MCF 10A (cell line): ENCODE data around the gene C14orf93. TPM values are rescaled to one million over a fixed set of nuclear protein-coding genes. Genes with fewer than 3 reads are reported as not detected.

Experiments
- BruUV-seq: library from RNA; stranded (reverse); fragments of 400-500 nt; replicated peaks from 2 replicates; lab custom pipeline; 2021; lab: Mats Ljungman, UMichigan
- CTCF ChIA-PET: fragments of 300-600 bp; sonication (Branson Sonifier 250); formaldehyde crosslinking; extraction: SDS; loops from one replicate; lab custom pipeline; 2021; ENCODE audit warnings: antibody characterized with exemption, inconsistent platforms; lab: Yijun Ruan, JAX
- POLR2A ChIA-PET: fragments of 300-600, 350-650 bp; sonication (Branson Sonifier 250); formaldehyde crosslinking; extraction: SDS; loops from one replicate; lab custom pipeline; 2020; ENCODE audit warnings: antibody characterized with exemption, inconsistent platforms; lab: Yijun Ruan, JAX
- DNase-seq: peaks from one replicate; pipeline ENCODE4 v3.0.0-alpha.2; 2018; ENCODE audit not compliant: unreplicated experiment
- H3K27ac Mint-ChIP-seq: one replicate; pipeline ENCODE4 v1.8.0; 2022; ENCODE audit warnings: mild to moderate bottlenecking, low read depth, mixed read lengths; ENCODE audit not compliant: unreplicated experiment
- H3K27me3 Mint-ChIP-seq: one replicate; pipeline ENCODE4 v1.8.0; 2022; ENCODE audit warnings: mixed read lengths; ENCODE audit not compliant: insufficient read depth, unreplicated experiment
- H3K36me3 Mint-ChIP-seq: one replicate; pipeline ENCODE4 v1.8.0; 2022; ENCODE audit warnings: mild to moderate bottlenecking, moderate library complexity, mixed read lengths; ENCODE audit not compliant: insufficient read depth, unreplicated experiment
- H3K4me1 Mint-ChIP-seq: one replicate; pipeline ENCODE4 v1.8.0; 2022; ENCODE audit warnings: mixed read lengths; ENCODE audit not compliant: insufficient read depth, unreplicated experiment
- H3K4me3 Mint-ChIP-seq: one replicate; pipeline ENCODE4 v1.8.0; 2022; ENCODE audit warnings: mild to moderate bottlenecking, moderate library complexity, mixed read lengths; ENCODE audit not compliant: unreplicated experiment
- H3K9me3 Mint-ChIP-seq: one replicate; pipeline ENCODE4 v1.8.0; 2022; ENCODE audit warnings: mixed read lengths; ENCODE audit not compliant: unreplicated experiment
- CTCF ChIP-seq: fragments of 200-600 bp; IDR thresholded peaks from one replicate; pipeline ENCODE4 v1.8.0; 2022; ENCODE audit warnings: antibody characterized with exemption, mild to moderate bottlenecking; ENCODE audit not compliant: unreplicated experiment
- intact Hi-C: fragments of 100-400 bp; cut with micrococcal nuclease; formaldehyde crosslinking; loops from 2 replicates; pipeline ENCODE4 v1.14.1; 2022
- total RNA-seq: library from RNA; stranded (reverse); gene quantifications from 2 replicates; pipeline ENCODE4 v1.2.3, GENCODE V29; 2022

C14orf93 gene
- total RNA-seq, 1 experiment from 2014 or later = 6.1 TPM

GRCh38 chr14:22996768-22997654 is 12.9 kb downstream of the C14orf93 start:
- Mint-ChIP-seq H3K9me3 (no peaks in the 10 kb centered on the region), H3K27me3 (no peaks in the 10 kb centered on the region), H3K36me3 (peaks cover 9% of the 10 kb centered on the region), H3K4me1 (peaks cover 16% of the 10 kb centered on the region), H3K27ac (no peak overlapping the region), H3K4me3 (no peak overlapping the region)
- ChIA-PET POLR2A (interaction anchor here (0.6 to 3.3 kb wide), 4 partner anchors 11 to 25 kb away, joined by 4 to 43 read pairs (median 6); no protein-coding TSS in a partner anchor), CTCF (interaction anchor here (1.0 to 24.6 kb wide), 8 partner anchors 8 to 66 kb away, joined by 3 to 620 read pairs (median 17); partner anchors contain the start of genes AJUBA and CDH24)
- TF ChIP-seq CTCF = no peak
- intact Hi-C loops = no loop called here
- no peak for DNase-seq
- BruUV-seq = no TSS peak

DNA sequence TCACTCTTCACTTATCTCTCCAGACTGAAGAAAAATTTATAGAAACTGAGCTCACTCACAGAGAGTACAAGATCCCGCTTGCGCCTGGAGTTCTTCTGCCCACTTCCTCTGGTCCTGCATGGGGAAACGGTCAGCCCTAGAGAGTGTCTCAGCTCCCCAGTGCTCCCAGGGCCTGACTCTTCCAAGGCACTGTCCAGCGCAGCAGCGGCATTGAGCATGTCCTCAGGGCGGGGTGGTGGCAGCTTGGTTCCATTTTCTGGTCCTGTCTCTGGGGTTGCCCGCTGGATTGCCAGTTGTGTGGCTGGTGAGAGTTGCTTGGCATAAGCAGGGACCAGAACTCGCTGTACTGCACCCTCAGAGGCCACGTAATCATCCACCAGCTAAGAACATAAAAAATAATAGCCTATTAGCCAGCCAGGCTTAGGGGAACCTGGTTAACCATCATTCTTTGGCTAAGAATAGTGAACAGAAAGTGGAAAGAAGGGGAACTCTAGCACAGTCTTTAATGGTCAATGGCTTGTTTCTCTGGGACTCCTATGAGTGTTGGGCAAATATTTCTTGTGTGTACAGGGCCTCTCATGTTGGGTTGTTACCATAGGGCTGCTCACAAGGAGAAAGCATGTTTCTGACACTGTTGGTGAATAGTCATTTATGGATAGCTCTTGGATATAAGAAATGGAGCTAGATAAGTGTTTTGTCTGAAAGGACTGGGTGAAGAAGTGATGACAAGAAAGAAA is 13.9 kb downstream of the C14orf93 start:
- peaks cover 19% of the 10 kb centered on the region for H3K36me3 Mint-ChIP-seq
- DNase-seq = no peak
- POLR2A ChIA-PET = interaction anchor here (0.6 to 3.3 kb wide), 11 partner anchors 10 to 599 kb away, joined by 3 to 43 read pairs (median 5); partner anchors contain the start of genes ACIN1, AJUBA, C14orf119 and CDH24
- no peak overlapping the region for H3K4me3 Mint-ChIP-seq
- BruUV-seq = no TSS peak
- H3K4me1 Mint-ChIP-seq = peaks cover 16% of the 10 kb centered on the region
- intact Hi-C loops = no loop called here
- CTCF ChIA-PET = interaction anchor here (0.6 to 24.6 kb wide), 15 partner anchors 9 to 405 kb away, joined by 3 to 620 read pairs (median 5); partner anchors contain the start of genes AJUBA, CDH24 and RNF212B
- TF ChIP-seq CTCF = no peak
- H3K9me3 Mint-ChIP-seq = no peaks in the 10 kb centered on the region
- H3K27me3 Mint-ChIP-seq = no peaks in the 10 kb centered on the region
- no peak overlapping the region for H3K27ac Mint-ChIP-seq

- peak; percentile 44 for TF ChIP-seq CTCF
- H3K4me3 Mint-ChIP-seq = no peak overlapping the region
- no peaks in the 10 kb centered on the region for H3K27me3 Mint-ChIP-seq
- peaks cover 16% of the 10 kb centered on the region for H3K4me1 Mint-ChIP-seq
- no peak overlapping the region for H3K27ac Mint-ChIP-seq
- POLR2A ChIA-PET = interaction anchor here (0.6 to 3.3 kb wide), 16 partner anchors 9 to 100 kb away, joined by 3 to 43 read pairs (median 4); partner anchors contain the start of genes ACIN1, AJUBA, C14orf119 and CDH24
- CTCF ChIA-PET = interaction anchor here (0.6 to 24.6 kb wide), 32 partner anchors 9 to 336 kb away, joined by 3 to 620 read pairs (median 5); partner anchors contain the start of genes ACIN1, AJUBA, C14orf119 and CDH24
- intact Hi-C loops = loop anchor here (1.0 kb wide), 1 partner anchor 63 kb away; no protein-coding TSS in a partner anchor
- no peaks in the 10 kb centered on the region for H3K9me3 Mint-ChIP-seq
- peak; percentile 84 for DNase-seq
- H3K36me3 Mint-ChIP-seq = peaks cover 29% of the 10 kb centered on the region
- no TSS peak for BruUV-seq
These were observed 15.1 kb downstream of the C14orf93 start for GRCh38 chr14:22994762-22995275.
